ENCODE results near the gene KIZ. TPM values are rescaled to one million over a fixed set of nuclear protein-coding genes. Genes with fewer than 3 reads are reported as not detected.

The KIZ gene
- total RNA-seq, 4 donors from 2014 or later, result 21.1 to 66.6 (median 34.6) TPM

GRCh38 chr20:21092806-21093205, 33.1 kb upstream of the KIZ start:
- no peak for ATAC-seq
- no peaks in the 10 kb centered on the region for H3K36me3 ChIP-seq
- H3K27ac ChIP-seq, result no peak overlapping the region
- H3K9me3 ChIP-seq, result no peaks in the 10 kb centered on the region
- peaks cover 26 to 52% (median 49%) of the 10 kb centered on the region in 3 donors for H3K27me3 ChIP-seq
- no peak for DNase-seq
- no peak overlapping the region for H3K4me3 ChIP-seq
- in situ Hi-C loops (cut with MboI; ENCODE audit: low sequenced_read_pairs in 4 of 4), result no loop called here
- no peaks in the 10 kb centered on the region for H3K4me1 ChIP-seq
- no peak for TF ChIP-seq CTCF (IDR thresholded peaks at IDR 0.05 in 4 of 5, conservative IDR thresholded peaks at IDR 0.05 in 1 of 5)
- TF ChIP-seq POLR2A (IDR thresholded peaks at IDR 0.05), result no peak
- intact Hi-C loops (cut with DNase I; ENCODE audit: low total_unique reads), result loop anchor here (10.0 kb wide), 1 partner anchor 208 kb away; no protein-coding TSS in a partner anchor

DNA sequence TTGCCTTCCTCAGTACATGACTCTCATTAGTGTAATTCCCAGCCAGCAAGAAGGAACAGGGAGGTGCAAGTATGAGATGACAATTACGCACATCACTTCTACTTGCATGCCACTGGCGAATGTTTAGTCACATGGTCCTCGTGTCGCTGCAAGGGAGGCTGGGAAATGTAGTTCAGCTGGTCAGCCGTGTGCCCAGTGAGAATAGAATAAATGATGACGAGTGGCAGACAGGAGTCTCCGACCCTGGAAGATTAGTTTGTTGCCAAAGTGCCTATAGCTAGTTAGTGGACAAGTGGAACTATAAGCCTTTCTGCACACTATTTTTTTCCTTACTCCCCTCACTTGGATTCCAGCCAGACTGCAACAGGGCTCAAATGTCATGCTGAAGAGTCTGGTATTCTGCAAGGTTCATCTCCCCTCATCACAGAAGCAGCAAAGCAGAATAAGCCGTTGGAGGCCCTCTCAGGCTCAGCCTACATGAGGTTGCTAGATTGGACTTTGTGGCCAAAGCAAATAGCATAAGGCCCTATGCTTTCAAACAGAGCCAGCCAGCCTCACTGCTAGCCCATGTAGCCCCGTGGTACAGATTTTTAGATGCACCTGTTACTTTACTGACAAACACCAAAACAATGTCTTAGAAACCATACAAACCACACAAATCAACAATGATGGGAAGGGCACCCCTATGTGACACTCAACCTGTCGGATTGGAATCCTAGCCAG, 29.4 kb upstream of the KIZ start:
- no peaks in the 10 kb centered on the region for H3K9me3 ChIP-seq
- DNase-seq, result no peak
- intact Hi-C loops (cut with DNase I; ENCODE audit: low total_unique reads), result loop anchor here (10.0 kb wide), 1 partner anchor 212 kb away; no protein-coding TSS in a partner anchor
- peak; percentile 44 to 47 for ATAC-seq
- no peak overlapping the region for H3K27ac ChIP-seq
- in situ Hi-C loops (cut with MboI; ENCODE audit: low sequenced_read_pairs in 4 of 4), result no loop called here
- peaks cover 33 to 72% (median 59%) of the 10 kb centered on the region in 3 donors for H3K27me3 ChIP-seq
- no peaks in the 10 kb centered on the region for H3K36me3 ChIP-seq
- no peak for TF ChIP-seq POLR2A (IDR thresholded peaks at IDR 0.05)
- TF ChIP-seq CTCF (IDR thresholded peaks at IDR 0.05 in 4 of 5, conservative IDR thresholded peaks at IDR 0.05 in 1 of 5), result no peak
- H3K4me1 ChIP-seq, result peaks cover 15 to 21% of the 10 kb centered on the region in 2 donors
- no peak overlapping the region for H3K4me3 ChIP-seq

DNA sequence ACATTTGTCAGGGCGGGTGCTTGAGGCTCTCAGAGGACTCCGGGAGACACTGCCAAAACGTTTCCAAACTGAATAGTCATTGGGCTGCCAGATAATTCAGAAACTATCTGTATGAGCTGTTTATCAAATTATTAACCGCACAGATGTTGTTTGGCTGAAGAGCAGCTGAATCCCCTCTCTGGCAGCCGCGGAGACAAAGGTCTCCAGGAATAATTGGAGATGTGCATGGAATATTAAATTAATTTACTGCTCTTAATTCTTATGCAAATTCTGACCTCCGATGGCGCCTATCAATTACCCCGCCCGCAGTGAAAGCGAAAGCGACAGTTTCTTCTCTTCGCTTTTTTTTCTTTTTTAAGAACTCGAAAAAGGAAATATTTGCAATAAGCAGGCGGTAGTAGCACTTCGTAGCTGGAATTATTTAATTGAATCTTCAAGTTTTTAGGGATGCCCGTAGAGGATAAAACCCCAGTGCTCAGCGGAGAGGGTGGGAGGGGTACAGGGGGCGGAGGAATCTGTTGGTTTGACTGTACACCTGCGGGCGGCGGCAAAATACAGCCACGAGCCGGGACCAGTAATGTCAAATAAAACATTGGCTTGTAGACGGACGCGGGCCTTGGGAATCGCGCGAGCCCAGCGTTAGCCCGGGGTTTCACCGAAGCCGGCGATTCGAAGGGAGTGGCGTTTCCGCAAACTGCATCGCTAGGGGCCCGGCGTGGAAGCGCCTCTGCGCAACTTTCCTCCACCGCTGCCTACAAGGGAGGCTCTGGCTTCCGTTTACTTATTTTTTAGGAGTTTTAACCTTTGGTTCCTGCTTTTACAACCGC, 25.9 kb upstream of the KIZ start:
- intact Hi-C loops (cut with DNase I; ENCODE audit: low total_unique reads), result loop anchor here (10.0 kb wide), 2 partner anchors 215 to 405 kb away; no protein-coding TSS in a partner anchor
- in situ Hi-C loops (cut with MboI; ENCODE audit: low sequenced_read_pairs in 4 of 4), result no loop called here
- Histone ChIP-seq H3K4me3 (peak overlapping the region; percentile 43 to 59 (median 46)), H3K9me3 (no peaks in the 10 kb centered on the region), H3K27me3 (peaks cover 66 to 83% (median 79%) of the 10 kb centered on the region in 3 donors), H3K36me3 (no peaks in the 10 kb centered on the region), H3K27ac (peak overlapping the region in 1 of 4 donors; percentile 55), H3K4me1 (peaks cover 16 to 42% of the 10 kb centered on the region in 2 donors)
- DNase-seq, result no peak
- no peak for TF ChIP-seq POLR2A (IDR thresholded peaks at IDR 0.05)
- TF ChIP-seq CTCF (IDR thresholded peaks at IDR 0.05 in 4 of 5, conservative IDR thresholded peaks at IDR 0.05 in 1 of 5), result no peak
- no peak for ATAC-seq

GRCh38 chr20:21100578-21101452, 25.1 kb upstream of the KIZ start:
- peaks cover 16 to 51% of the 10 kb centered on the region in 2 donors for H3K4me1 ChIP-seq
- H3K27ac ChIP-seq, result peak overlapping the region; percentile 4 to 55 (median 37)
- no peak for DNase-seq

More at GRCh38 chr20:21100578-21101452, 25.1 kb upstream of the KIZ start:
- H3K4me3 ChIP-seq, result peak overlapping the region; percentile 43 to 59 (median 46)
- intact Hi-C loops (cut with DNase I; ENCODE audit: low total_unique reads) (loop anchor here (10.0 kb wide), 1 partner anchor 404 kb away; no protein-coding TSS in a partner anchor), in situ Hi-C loops (cut with MboI; ENCODE audit: low sequenced_read_pairs in 4 of 4) (no loop called here)
- H3K27me3 ChIP-seq, result peaks cover 75 to 91% (median 88%) of the 10 kb centered on the region in 3 donors
- H3K9me3 ChIP-seq, result no peaks in the 10 kb centered on the region
- ATAC-seq, result no peak
- no peaks in the 10 kb centered on the region for H3K36me3 ChIP-seq
- TF ChIP-seq CTCF (IDR thresholded peaks at IDR 0.05 in 4 of 5, conservative IDR thresholded peaks at IDR 0.05 in 1 of 5) (no peak), POLR2A (IDR thresholded peaks at IDR 0.05) (no peak)
